G401.6 (cell line): ENCODE results near the gene SPC24.

Experiments
- FAIRE-seq: peaks from 2 replicates; lab custom pipeline; 2012; peaks lifted over from hg19 to GRCh38; lab: Jason Lieb, UNC

The SPC24 gene

GRCh38 chr19:11155373-11156120, at the start of gene SPC24:
SPC24 (minus strand) TSS chr19:11155782; CDS start chr19:11155776, 6 bp downstream.
- peak; percentile 98 for FAIRE-seq

GRCh38 chr19:11204943-11205349, 49.4 kb upstream of the SPC24 start:
- no peak for FAIRE-seq

DNA sequence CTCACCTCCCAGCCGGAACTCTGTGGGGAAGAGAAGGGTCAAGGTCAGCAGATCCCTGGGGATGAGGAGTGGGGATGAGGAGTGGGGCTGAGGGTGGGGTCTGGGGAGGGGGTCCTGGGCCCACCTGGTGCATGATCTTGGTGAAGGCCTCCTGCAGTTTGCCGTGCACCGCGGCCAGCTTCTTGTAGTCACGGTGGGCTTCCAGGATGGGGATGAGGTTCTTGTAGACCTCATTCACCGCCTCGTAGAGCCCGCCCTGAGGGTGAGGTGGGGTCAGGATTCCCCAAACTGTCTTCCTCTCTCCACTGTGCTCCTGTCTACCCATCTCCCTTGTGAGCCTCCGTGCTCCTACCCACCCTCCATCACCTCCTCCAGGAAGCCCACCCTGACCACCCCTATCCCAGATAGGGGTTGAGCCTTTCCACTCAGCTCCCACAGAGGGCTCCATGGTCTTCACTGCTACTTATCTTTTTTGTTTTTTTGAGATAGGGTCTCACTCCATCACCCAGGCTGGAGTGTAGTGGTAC, 48.6 kb upstream of the SPC24 start:
- FAIRE-seq, result no peak

DNA sequence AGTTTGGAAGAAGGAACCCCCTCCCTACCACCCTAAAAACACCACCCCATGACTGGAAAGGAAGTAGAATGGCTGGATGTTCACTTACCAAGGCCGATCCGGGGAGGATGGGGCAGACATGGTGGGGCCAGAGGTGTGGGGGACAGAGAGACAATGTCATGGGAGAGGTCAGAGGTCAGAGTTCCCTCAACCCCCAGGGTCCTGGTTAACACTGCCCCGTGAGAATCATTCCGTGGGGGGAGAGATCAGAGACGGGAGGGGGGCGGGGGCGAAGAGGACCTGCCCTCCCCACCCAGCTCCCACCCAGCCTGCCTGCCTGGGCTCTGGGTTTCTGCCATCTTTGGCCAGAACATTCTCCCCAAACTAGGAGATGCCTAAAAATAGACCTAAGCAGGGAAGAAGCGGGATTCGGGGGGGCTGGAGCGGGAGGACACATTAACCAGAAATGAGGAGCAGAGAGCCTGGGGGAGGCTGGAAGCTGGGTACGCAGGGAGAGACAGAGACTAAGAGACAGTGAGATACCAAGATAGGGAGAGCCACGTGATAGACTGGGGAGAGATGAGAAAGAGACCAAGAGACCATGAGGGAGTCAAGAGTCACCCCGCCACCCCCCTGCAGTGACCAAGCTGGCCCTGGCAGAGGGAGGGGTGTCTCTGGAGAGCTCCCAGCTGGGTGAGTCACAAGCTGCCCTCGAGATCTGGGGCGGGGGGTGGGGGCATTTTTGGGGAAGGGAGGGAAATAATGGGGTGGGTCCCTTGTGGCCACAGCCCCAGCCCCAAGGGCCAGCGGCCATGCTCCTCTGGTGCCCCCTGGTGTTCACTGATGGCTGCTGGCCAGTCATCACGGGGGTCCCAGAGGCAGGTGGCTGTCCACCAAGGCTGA, 47.9 kb upstream of the SPC24 start:
- no peak for FAIRE-seq

GRCh38 chr19:11202488-11203193, 47.1 kb upstream of the SPC24 start:
- no peak for FAIRE-seq

DNA sequence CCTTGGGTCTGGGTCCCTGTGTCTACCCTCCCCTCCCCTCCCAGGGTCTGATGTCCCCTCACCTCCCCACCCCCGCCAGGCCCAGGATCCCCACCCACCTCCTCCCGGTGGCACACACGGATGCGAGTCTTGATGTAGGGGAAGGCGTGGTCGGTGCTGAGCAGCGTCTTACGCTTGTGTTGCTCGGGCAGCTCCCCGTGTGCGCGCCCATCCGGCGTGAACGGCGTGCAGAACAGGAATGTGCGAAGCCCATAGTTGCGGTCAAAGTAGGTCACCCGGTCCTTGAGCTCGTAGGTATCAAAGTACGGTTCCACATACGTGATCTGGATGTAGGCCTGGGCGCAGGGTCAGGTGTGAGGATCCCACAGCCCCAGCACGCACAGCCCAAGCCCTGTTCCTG, 46.2 kb upstream of the SPC24 start:
- no peak for FAIRE-seq

- FAIRE-seq, result no peak
These were observed 45.3 kb upstream of the SPC24 start for GRCh38 chr19:11200931-11201330.

GRCh38 chr19:11200015-11200574, 44.5 kb upstream of the SPC24 start:
- no peak for FAIRE-seq

DNA sequence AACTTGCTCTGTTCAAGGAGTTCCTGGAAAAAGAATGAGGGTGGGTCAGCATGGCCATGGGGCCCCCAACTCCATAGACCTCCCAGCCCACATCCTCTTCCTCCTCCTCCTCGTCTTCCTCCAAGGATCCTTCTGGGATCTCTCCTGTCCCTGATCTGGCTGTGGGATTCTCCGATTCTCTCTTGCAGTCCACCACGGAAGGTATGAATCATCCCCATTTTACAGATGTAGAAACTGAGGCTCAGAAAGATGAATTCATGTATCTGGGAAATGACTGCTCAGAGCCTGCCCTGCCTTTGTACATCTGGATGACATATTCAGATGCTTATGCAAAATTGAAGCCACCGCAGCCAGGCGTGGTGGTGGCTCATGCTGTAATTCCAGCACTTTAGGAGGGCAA, 43.9 kb upstream of the SPC24 start:
- no peak for FAIRE-seq

- FAIRE-seq, result no peak
These were observed 43.3 kb upstream of the SPC24 start for GRCh38 chr19:11198769-11199424.

DNA sequence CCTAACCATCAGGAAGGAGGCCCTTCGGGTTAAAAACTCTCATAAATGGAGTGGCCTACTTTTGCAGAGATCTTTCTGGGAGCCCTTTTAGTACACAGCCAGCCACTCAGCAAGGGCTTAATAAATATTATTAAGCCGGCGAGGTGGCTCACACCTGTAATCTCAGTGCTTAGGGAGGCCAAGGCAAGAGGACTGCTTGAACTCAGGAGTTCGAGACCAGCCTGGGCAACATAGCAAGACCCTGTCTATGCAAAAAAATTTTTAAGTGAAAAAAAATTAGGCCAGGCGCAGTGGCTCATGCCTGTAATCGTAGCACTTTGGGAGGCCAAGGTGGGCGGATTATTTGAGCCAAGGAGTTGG, 42.6 kb upstream of the SPC24 start:
- no peak for FAIRE-seq

- FAIRE-seq, result no peak
These were observed 42.0 kb upstream of the SPC24 start, which contains the start of gene KANK2 for GRCh38 chr19:11197291-11198174. KANK2 (minus strand) TSS chr19:11197545; CDS start chr19:11194511, 3,034 bp downstream.

- FAIRE-seq, result no peak
These were observed 41.1 kb upstream of the SPC24 start for GRCh38 chr19:11196406-11197287.

GRCh38 chr19:11195681-11196080, 40.1 kb upstream of the SPC24 start:
- FAIRE-seq, result no peak

- no peak for FAIRE-seq
These were observed 39.3 kb upstream of the SPC24 start for GRCh38 chr19:11194656-11195558.

DNA sequence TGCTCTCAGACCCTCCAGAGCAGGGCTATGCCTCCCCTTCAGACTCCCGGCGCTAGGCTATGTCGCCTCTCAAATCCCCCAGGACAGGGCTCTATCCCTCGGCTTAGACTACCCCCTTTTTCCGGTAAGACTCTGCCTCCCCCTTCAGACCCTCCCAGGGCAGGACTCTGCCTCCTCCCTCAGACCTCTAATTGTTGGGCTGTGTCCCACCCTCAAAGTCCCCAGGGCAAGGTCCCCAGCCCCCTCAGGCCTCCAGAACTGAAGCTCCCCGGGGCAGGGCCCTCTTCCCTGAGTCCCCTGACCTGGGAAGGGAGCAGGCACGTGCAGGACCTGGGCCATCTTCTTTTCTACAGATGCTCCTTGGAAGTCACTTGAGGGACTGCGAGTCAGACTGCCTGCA, 38.6 kb upstream of the SPC24 start:
- FAIRE-seq, result no peak

DNA sequence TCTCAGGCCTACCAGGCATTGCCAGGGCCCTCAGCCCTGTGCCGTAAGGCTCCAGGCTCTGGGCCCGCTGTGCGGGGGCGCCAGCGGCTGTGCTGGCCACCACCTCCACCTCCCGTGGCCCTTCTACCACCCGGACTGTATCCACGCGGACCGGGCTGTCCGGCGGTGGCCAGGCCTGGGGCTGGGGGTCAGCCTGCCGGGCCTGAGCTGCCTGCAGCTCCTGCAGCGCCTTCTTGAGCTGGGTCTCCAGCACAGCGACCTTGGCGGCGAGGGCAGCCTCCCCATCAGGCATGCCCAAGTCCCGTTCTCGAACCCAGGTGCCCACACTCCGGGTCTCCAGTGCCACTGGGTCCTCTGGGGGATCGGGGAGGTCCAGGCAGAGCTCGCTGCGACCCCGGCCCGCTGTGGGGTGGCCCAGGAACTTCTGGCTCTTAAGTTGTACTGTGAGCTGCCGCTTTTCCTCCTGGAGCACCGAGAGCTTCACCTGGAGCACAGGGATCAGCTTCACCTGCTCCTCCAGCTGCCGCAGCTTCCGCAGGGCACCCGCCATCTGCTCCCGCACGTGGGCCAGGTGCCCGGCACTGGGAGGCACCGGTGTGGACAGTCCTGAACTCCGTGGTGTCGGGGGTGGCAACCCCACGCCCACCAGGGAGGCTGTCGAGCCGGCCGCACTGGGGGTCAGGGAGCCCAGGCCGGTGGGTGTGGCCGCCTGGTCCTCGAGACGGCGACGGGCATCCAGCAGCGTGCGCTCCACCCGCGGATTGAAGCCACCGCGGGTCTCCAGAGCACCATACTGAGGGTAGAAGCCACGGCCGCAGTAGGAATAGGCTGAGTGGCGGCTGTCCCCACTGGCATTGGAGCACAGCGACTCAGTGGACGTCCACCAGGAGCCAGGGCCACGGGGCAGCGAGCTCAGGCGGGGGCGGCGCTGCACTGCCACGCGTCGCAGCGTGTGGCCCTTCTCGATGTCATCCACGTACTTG, 37.7 kb upstream of the SPC24 start:
- no peak for FAIRE-seq
